GM23248 (cell line): Measurements from ENCODE around the gene DENND11. TPM values are rescaled to one million over a fixed set of nuclear protein-coding genes. Genes with fewer than 3 reads are reported as not detected.

Experiments used
- DNase-seq: peaks from one replicate; pipeline ENCODE4 v3.0.0-alpha.2; 2015
- H2AFZ ChIP-seq: fragments of 200-600 bp; sonication (generic); 2 replicates; pipeline ENCODE4 v1.6.1; 2016; ENCODE audit warnings: antibody characterized with exemption
- H3F3A ChIP-seq: fragments of 200-600 bp; sonication (generic); 2 replicates; pipeline ENCODE4 v1.6.1; 2016; ENCODE audit warnings: mild to moderate bottlenecking, antibody characterized with exemption, mixed run types; ENCODE audit not compliant: insufficient read depth
- H3K27ac ChIP-seq: fragments of 200-600 bp; sonication (generic); 2 replicates; pipeline ENCODE4 v1.5.1; 2016; ENCODE audit warnings: mild to moderate bottlenecking
- H3K27me3 ChIP-seq: fragments of 200-600 bp; sonication (generic); replicated peaks from 2 replicates; pipeline ENCODE4 v1.6.1; 2016; ENCODE audit warnings: mild to moderate bottlenecking; ENCODE audit not compliant: insufficient read depth
- H3K36me3 ChIP-seq: fragments of 200-600 bp; sonication (generic); 2 replicates; pipeline ENCODE4 v1.6.1; 2016; ENCODE audit warnings: low read depth, mild to moderate bottlenecking
- H3K4me1 ChIP-seq: fragments of 200-600 bp; sonication (generic); 2 replicates; pipeline ENCODE4 v1.6.1; 2016; ENCODE audit warnings: mild to moderate bottlenecking; ENCODE audit not compliant: insufficient read depth
- H3K4me2 ChIP-seq: fragments of 200-600 bp; sonication (generic); one replicate; pipeline ENCODE4 v1.6.1; 2016; ENCODE audit warnings: mild to moderate bottlenecking; ENCODE audit not compliant: unreplicated experiment
- H3K4me3 ChIP-seq: fragments of 200-600 bp; sonication (generic); 2 replicates; pipeline ENCODE4 v1.5.1; 2016; ENCODE audit warnings: mild to moderate bottlenecking
- H3K79me2 ChIP-seq: fragments of 200-600 bp; sonication (generic); 2 replicates; pipeline ENCODE4 v1.6.1; 2016; ENCODE audit warnings: mild to moderate bottlenecking; ENCODE audit not compliant: insufficient read depth
- H3K9ac ChIP-seq: fragments of 200-600 bp; sonication (generic); 2 replicates; pipeline ENCODE4 v1.6.1; 2016; ENCODE audit warnings: mild to moderate bottlenecking
- H3K9me2 ChIP-seq: fragments of 200-600 bp; sonication (generic); 2 replicates; pipeline ENCODE4 v1.6.1; 2016; ENCODE audit warnings: mixed run types, mild to moderate bottlenecking, moderate library complexity; ENCODE audit not compliant: insufficient read depth
- H3K9me3 ChIP-seq: fragments of 200-600 bp; sonication (generic); one replicate; pipeline ENCODE4 v1.6.1; 2017; ENCODE audit warnings: low read depth
- H4K20me1 ChIP-seq: fragments of 200-600 bp; sonication (generic); 2 replicates; pipeline ENCODE4 v1.6.0; 2016; ENCODE audit not compliant: insufficient read depth
- EZH2 ChIP-seq: fragments of 200-600 bp; sonication (generic); IDR thresholded peaks from 2 replicates; pipeline ENCODE4 v1.6.1; 2018; ENCODE audit warnings: antibody characterized with exemption, mild to moderate bottlenecking; ENCODE audit not compliant: insufficient read depth, poor library complexity, severe bottlenecking
- EZH2phosphoT487 ChIP-seq: fragments of 200-600 bp; sonication (generic); IDR thresholded peaks from 2 replicates; pipeline ENCODE4 v1.6.1; 2018; ENCODE audit warnings: antibody characterized with exemption, moderate library complexity, mild to moderate bottlenecking, low read depth; ENCODE audit not compliant: insufficient read depth
- WGBS, 2 experiments: methylation state at CpG; one replicate each; pipeline ENCODE4 v1.1.6; 2015 to 2017; ENCODE audit warnings: low lambda C conversion rate in 2 of 2, low coverage in 1 of 2; ENCODE audit errors: missing lambda C conversion rate in 2 of 2; 5-methylcytosine and 5-hydroxymethylcytosine counted together
- in situ Hi-C: fragments of 300-500 bp; cut with MboI; formaldehyde crosslinking; loops from 2 replicates; pipeline ENCODE4 v1.15.0; 2020
- polyA plus RNA-seq: library from polyadenylated mRNA; unstranded; fragments of >200 nt; fragmentation: Nextera tagmentation; extraction: Ambion mirVana; gene quantifications from 2 replicates; pipeline ENCODE4 v1.2.1, GENCODE V29; 2016
- total RNA-seq: library from RNA; depleted of rRNA; stranded (reverse); fragments of >200 nt; shearing (Covaris generic); gene quantifications from 2 replicates; pipeline ENCODE4 v1.2.3, GENCODE V29; 2014

The DENND11 gene
- total and polyA plus RNA-seq, 2 experiments from 2014 or later, result 0.43 to 3.0 TPM

- TF ChIP-seq EZH2 (no peak), EZH2phosphoT487 (no peak)
- DNase-seq, result peak; percentile 58
- no peaks in the 10 kb centered on the region for H3K9me2 ChIP-seq
- H3F3A ChIP-seq, result no peaks in the 10 kb centered on the region; the same call in 1 of the 2 replicates
- in situ Hi-C loops, result no loop called here
- no peak overlapping the region for H3K4me2 ChIP-seq
- no peaks in the 10 kb centered on the region for H3K79me2 ChIP-seq
- no peaks in the 10 kb centered on the region for H3K9me3 ChIP-seq
- 0 out of 2 replicates have a peak overlapping the region, but pooled peaks have one; percentile 7 for H2AFZ ChIP-seq
- no peaks in the 10 kb centered on the region for H4K20me1 ChIP-seq
- no peaks in the 10 kb centered on the region for H3K36me3 ChIP-seq
- WGBS, 2 experiments, result 55 to 56% methylated on average over 5 of the region's 5 CpGs
- H3K9ac ChIP-seq, result no peak overlapping the region
- no peak overlapping the region for H3K27ac ChIP-seq
- H3K4me3 ChIP-seq, result no peak overlapping the region
- no peaks in the 10 kb centered on the region for H3K4me1 ChIP-seq
- no peaks in the 10 kb centered on the region for H3K27me3 ChIP-seq
Measured at GRCh38 chr7:141704741-141705140, 2.8 kb upstream of the DENND11 start.

- Histone ChIP-seq H3K4me3 (no peak overlapping the region), H3K9ac (no peak overlapping the region), H3K36me3 (no peaks in the 10 kb centered on the region), H3F3A (no peaks in the 10 kb centered on the region; the same call in 1 of the 2 replicates), H3K27ac (no peak overlapping the region), H4K20me1 (no peaks in the 10 kb centered on the region), H3K9me2 (no peaks in the 10 kb centered on the region), H2AFZ (no peak overlapping the region), H3K4me1 (no peaks in the 10 kb centered on the region), H3K9me3 (no peaks in the 10 kb centered on the region), H3K27me3 (no peaks in the 10 kb centered on the region), H3K4me2 (no peak overlapping the region), H3K79me2 (no peaks in the 10 kb centered on the region)
- no peak for DNase-seq
- in situ Hi-C loops, result no loop called here
- TF ChIP-seq EZH2 (no peak), EZH2phosphoT487 (no peak)
- WGBS, 2 experiments, result 61 to 62% methylated on average over 3 of the region's 3 CpGs
Measured at GRCh38 chr7:141704112-141704511, 2.1 kb upstream of the DENND11 start.

- in situ Hi-C loops, result no loop called here
- H3K27me3 ChIP-seq, result no peaks in the 10 kb centered on the region
- no peaks in the 10 kb centered on the region for H3K79me2 ChIP-seq
- no peaks in the 10 kb centered on the region for H3K36me3 ChIP-seq
- no peak overlapping the region for H3K27ac ChIP-seq
- H3K4me1 ChIP-seq, result no peaks in the 10 kb centered on the region
- H3K4me3 ChIP-seq, result peak overlapping the region; percentile 79
- TF ChIP-seq EZH2phosphoT487, result no peak
- no peak for TF ChIP-seq EZH2
- no peaks in the 10 kb centered on the region; the same call in 1 of the 2 replicates for H3F3A ChIP-seq
- no peaks in the 10 kb centered on the region for H3K9me3 ChIP-seq
- no peaks in the 10 kb centered on the region for H4K20me1 ChIP-seq
- peak overlapping the region; percentile 80 for H2AFZ ChIP-seq
- WGBS, 2 experiments, result 28 to 33% methylated on average over 4 of the region's 4 CpGs
- no peaks in the 10 kb centered on the region for H3K9me2 ChIP-seq
- no peak overlapping the region for H3K4me2 ChIP-seq
- no peak overlapping the region for H3K9ac ChIP-seq
- DNase-seq, result no peak
Measured at GRCh38 chr7:141702892-141703291, 926 bp upstream of the DENND11 start.

GRCh38 chr7:141701489-141702046 is 398 bp downstream of the DENND11 start:
- DNase-seq, result peak; percentile 66

More at GRCh38 chr7:141701489-141702046, 398 bp downstream of the DENND11 start:
- no peaks in the 10 kb centered on the region for H3K9me3 ChIP-seq
- H3K4me1 ChIP-seq, result no peaks in the 10 kb centered on the region
- TF ChIP-seq EZH2phosphoT487 (no peak), EZH2 (no peak)
- no peak overlapping the region for H3K27ac ChIP-seq
- peak overlapping the region; percentile 86 for H2AFZ ChIP-seq
- H3K27me3 ChIP-seq, result no peaks in the 10 kb centered on the region
- in situ Hi-C loops, result no loop called here
- H3F3A ChIP-seq, result no peaks in the 10 kb centered on the region; the same call in 1 of the 2 replicates
- H3K9me2 ChIP-seq, result no peaks in the 10 kb centered on the region
- 0 to 2% methylated on average over 1 to 18 of the region's 59 CpGs for WGBS, 2 experiments
- no peaks in the 10 kb centered on the region for H4K20me1 ChIP-seq
- no peaks in the 10 kb centered on the region for H3K79me2 ChIP-seq
- peak overlapping the region; percentile 76 for H3K4me3 ChIP-seq
- H3K9ac ChIP-seq, result peak overlapping the region; percentile 71
- H3K4me2 ChIP-seq, result peak overlapping the region; percentile 50
- no peaks in the 10 kb centered on the region for H3K36me3 ChIP-seq
